Dermis lymphatic vessel endothelial cell (primary cell): ENCODE measurements around the gene VPS13D. TPM values are rescaled to one million over a fixed set of nuclear protein-coding genes. Genes with fewer than 3 reads are reported as not detected.

Experiments used
- total RNA-seq: library from RNA; depleted of rRNA; stranded (reverse); fragments of >200 nt; gene quantifications from 2 replicates; pipeline ENCODE4 v1.2.1, GENCODE V29; 2014

Gene VPS13D
- 25.8 and 28.5 TPM in 2 replicates for total RNA-seq

GRCh38 chr1:12229835-12230548 lies at the start of gene VPS13D:
TSS of gene VPS13D (plus strand) at chr1:12230030. CDS start at chr1:12234267, 4,237 bp downstream.

Other genes with a start within 250 kb of the VPS13D start
- 55.4 and 59.1 TPM in 2 replicates for gene MFN2, start 249.6 kb upstream of the VPS13D start, total RNA-seq
- 20.2 and 22.9 TPM in 2 replicates for gene MIIP, start 210.5 kb upstream of the VPS13D start, total RNA-seq
- gene TNFRSF8, start 166.7 kb upstream of the VPS13D start, total RNA-seq = under 0.01 TPM in 1 of 2 replicates, not detected in the other
- gene TNFRSF1B, start 63.0 kb upstream of the VPS13D start, total RNA-seq = 5.4 and 23.7 TPM in 2 replicates